Activated CD4-positive, alpha-beta memory T cell treated with anti-CD3 and anti-CD28 coated beads, Interleukin-2, amount 10 ng/mL, durations not matched to agents 7 days and 5 days (primary cell): Measurements from ENCODE around the gene PPM1L. TPM values are rescaled to one million over a fixed set of nuclear protein-coding genes. Genes with fewer than 3 reads are reported as not detected.

Experiments
- CTCF ChIA-PET: fragments of 350-600 bp; sonication (Branson Sonifier 250); formaldehyde crosslinking; loops from one replicate; lab custom pipeline; 2021; ENCODE audit warnings: antibody characterized with exemption, inconsistent platforms; lab: Charles Lee
- POLR2A ChIA-PET: fragments of 350-600 bp; sonication (Branson Sonifier 250); formaldehyde crosslinking; loops from one replicate; lab custom pipeline; 2021; ENCODE audit warnings: antibody characterized with exemption; lab: Charles Lee
- DNase-seq: peaks from one replicate; pipeline ENCODE4 v3.0.0-alpha.2; 2020
- H3K27ac Mint-ChIP-seq: one replicate; pipeline ENCODE4 v1.8.0; 2021; ENCODE audit warnings: mild to moderate bottlenecking, mixed read lengths
- H3K27me3 Mint-ChIP-seq: one replicate; pipeline ENCODE4 v1.8.0; 2021; ENCODE audit warnings: mixed read lengths
- H3K36me3 Mint-ChIP-seq: one replicate; pipeline ENCODE4 v1.8.0; 2021; ENCODE audit warnings: low read depth, mixed read lengths
- H3K4me1 Mint-ChIP-seq: one replicate; pipeline ENCODE4 v1.8.0; 2021; ENCODE audit warnings: mixed read lengths
- H3K4me3 Mint-ChIP-seq: one replicate; pipeline ENCODE4 v1.8.0; 2021; ENCODE audit warnings: mild to moderate bottlenecking, mixed read lengths
- H3K9me3 Mint-ChIP-seq: one replicate; pipeline ENCODE4 v1.8.0; 2021; ENCODE audit warnings: mixed read lengths
- total RNA-seq, 2 experiments: library from RNA; stranded (reverse); gene quantifications; one replicate each; pipeline ENCODE4 v1.2.3, GENCODE V29; 2021

The PPM1L gene
- total RNA-seq, 2 experiments from 2014 or later = 5.9 TPM

GRCh38 chr3:161100994-161101393, 345.0 kb downstream of the PPM1L start:
- Mint-ChIP-seq H3K27ac (no peak overlapping the region), H3K27me3 (peaks cover 17% of the 10 kb centered on the region), H3K36me3 (peaks cover 3% of the 10 kb centered on the region), H3K4me3 (no peak overlapping the region), H3K9me3 (no peaks in the 10 kb centered on the region), H3K4me1 (peaks cover 13% of the 10 kb centered on the region)
- ChIA-PET POLR2A (interaction anchor here (1.0 kb wide), 1 partner anchor 19 kb away, joined by 3 read pairs; no protein-coding TSS in a partner anchor), CTCF (interaction anchor here (0.7 kb wide), 1 partner anchor 136 kb away, joined by 3 read pairs; no protein-coding TSS in a partner anchor)
- no peak for DNase-seq

- Mint-ChIP-seq H3K4me1 (peaks cover 13% of the 10 kb centered on the region), H3K36me3 (peaks cover 3% of the 10 kb centered on the region), H3K4me3 (no peak overlapping the region), H3K27ac (no peak overlapping the region), H3K27me3 (peaks cover 17% of the 10 kb centered on the region), H3K9me3 (no peaks in the 10 kb centered on the region)
- DNase-seq = no peak
- POLR2A ChIA-PET = interaction anchor here (1.0 kb wide), 1 partner anchor 20 kb away, joined by 3 read pairs; no protein-coding TSS in a partner anchor
- CTCF ChIA-PET = interaction anchor here (0.9 kb wide), 1 partner anchor 173 kb away, joined by 4 read pairs; no protein-coding TSS in a partner anchor
Observed at GRCh38 chr3:161101609-161102008, 345.6 kb downstream of the PPM1L start.

GRCh38 chr3:161103776-161104385, 347.9 kb downstream of the PPM1L start:
- Mint-ChIP-seq H3K4me1 (peaks cover 17% of the 10 kb centered on the region), H3K27me3 (peaks cover 24% of the 10 kb centered on the region), H3K36me3 (peaks cover 3% of the 10 kb centered on the region), H3K9me3 (no peaks in the 10 kb centered on the region), H3K27ac (no peak overlapping the region), H3K4me3 (peak overlapping the region; percentile 65)
- ChIA-PET POLR2A (no interaction called here), CTCF (interaction anchor here (1.3 kb wide), 1 partner anchor 30 kb away, joined by 3 read pairs; no protein-coding TSS in a partner anchor)
- DNase-seq = no peak

GRCh38 chr3:161104561-161105551, 348.8 kb downstream of the PPM1L start, which contains the start of gene B3GALNT1:
B3GALNT1 (minus strand) TSS chr3:161105349; CDS start chr3:161086754, 18,595 bp downstream.
- CTCF ChIA-PET = interaction anchor here (0.7 to 1.3 kb wide), 3 partner anchors 8 to 127 kb away, joined by 3 to 5 read pairs (median 3); no protein-coding TSS in a partner anchor

GRCh38 chr3:161107311-161107710, 351.3 kb downstream of the PPM1L start:
- peaks cover 17% of the 10 kb centered on the region for H3K4me1 Mint-ChIP-seq
- no peaks in the 10 kb centered on the region for H3K36me3 Mint-ChIP-seq
- no peak overlapping the region for H3K4me3 Mint-ChIP-seq
- no peaks in the 10 kb centered on the region for H3K9me3 Mint-ChIP-seq
- ChIA-PET POLR2A (no interaction called here), CTCF (interaction anchor here (1.4 to 2.2 kb wide), 2 partner anchors 10 to 167 kb away, joined by 5 to 9 read pairs; no protein-coding TSS in a partner anchor)
- DNase-seq = no peak
- H3K27ac Mint-ChIP-seq = no peak overlapping the region
- H3K27me3 Mint-ChIP-seq = peaks cover 38% of the 10 kb centered on the region

More at GRCh38 chr3:161104561-161105551, 348.8 kb downstream of the PPM1L start, which contains the start of gene B3GALNT1:
- POLR2A ChIA-PET = interaction anchor here (0.9 to 1.5 kb wide), 2 partner anchors 9 to 118 kb away, joined by 3 read pairs; no protein-coding TSS in a partner anchor
- Mint-ChIP-seq H3K4me1 (peaks cover 17% of the 10 kb centered on the region), H3K27me3 (peaks cover 28% of the 10 kb centered on the region), H3K27ac (no peak within 1 kb of the TSS), H3K9me3 (no peaks in the 10 kb centered on the region), H3K36me3 (peaks cover 3% of the 10 kb centered on the region), H3K4me3 (peak within 1 kb of the TSS; percentile 65)
- DNase-seq = peak; percentile 43

- peaks cover 38% of the 10 kb centered on the region for H3K27me3 Mint-ChIP-seq
- H3K4me3 Mint-ChIP-seq = no peak overlapping the region
- peaks cover 17% of the 10 kb centered on the region for H3K4me1 Mint-ChIP-seq
- no peak overlapping the region for H3K27ac Mint-ChIP-seq
- no peak for DNase-seq
- ChIA-PET POLR2A (no interaction called here), CTCF (interaction anchor here (1.3 kb wide), 1 partner anchor 12 kb away, joined by 3 read pairs; no protein-coding TSS in a partner anchor)
- no peaks in the 10 kb centered on the region for H3K9me3 Mint-ChIP-seq
- H3K36me3 Mint-ChIP-seq = no peaks in the 10 kb centered on the region
Observed at GRCh38 chr3:161108840-161109239, 352.8 kb downstream of the PPM1L start.

GRCh38 chr3:161117646-161118045, 361.6 kb downstream of the PPM1L start:
- H3K36me3 Mint-ChIP-seq = peaks cover 6% of the 10 kb centered on the region
- no peak overlapping the region for H3K4me3 Mint-ChIP-seq
- H3K9me3 Mint-ChIP-seq = peaks cover 21% of the 10 kb centered on the region
- H3K4me1 Mint-ChIP-seq = no peaks in the 10 kb centered on the region
- POLR2A ChIA-PET = no interaction called here
- no peak overlapping the region for H3K27ac Mint-ChIP-seq
- DNase-seq = no peak
- CTCF ChIA-PET = no interaction called here
- peaks cover 19% of the 10 kb centered on the region for H3K27me3 Mint-ChIP-seq

GRCh38 chr3:161126495-161126894, 370.5 kb downstream of the PPM1L start:
- DNase-seq = no peak
- POLR2A ChIA-PET = no interaction called here
- Mint-ChIP-seq H3K4me1 (no peaks in the 10 kb centered on the region), H3K36me3 (no peaks in the 10 kb centered on the region), H3K9me3 (peaks cover 12% of the 10 kb centered on the region), H3K27ac (no peak overlapping the region), H3K27me3 (peaks cover 7% of the 10 kb centered on the region), H3K4me3 (no peak overlapping the region)
- CTCF ChIA-PET = no interaction called here

Other genes with a start within 250 kb of the PPM1L start
- gene KPNA4, start 190.7 kb upstream of the PPM1L start, total RNA-seq = 10 to 100 TPM; 37.3 TPM
- not detected for gene ARL14, start 79.1 kb upstream of the PPM1L start, total RNA-seq